Measurements from ENCODE around the gene TSPAN9.

DNA sequence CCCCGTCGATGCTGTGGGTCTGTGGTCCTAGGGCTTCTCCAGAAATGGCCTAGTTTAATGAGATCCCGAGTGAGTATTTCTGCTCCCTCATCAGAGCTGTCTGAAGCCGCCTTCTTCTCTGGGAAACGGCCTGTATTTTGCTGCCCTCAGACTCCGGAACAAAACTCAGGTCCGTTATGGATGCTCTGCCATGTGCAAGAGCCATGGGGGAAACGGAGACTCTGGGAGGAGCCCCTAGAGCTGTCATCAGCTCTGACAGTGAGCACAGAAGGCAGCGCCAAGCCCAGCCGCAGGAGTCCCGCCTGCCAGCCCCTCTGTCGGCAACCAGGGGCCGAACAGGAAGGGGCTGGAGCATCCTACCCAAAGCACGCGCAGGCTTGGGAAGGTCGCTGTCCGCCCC is 221.4 kb downstream of the TSPAN9 start:
- TF ChIP-seq, protein P1, sequence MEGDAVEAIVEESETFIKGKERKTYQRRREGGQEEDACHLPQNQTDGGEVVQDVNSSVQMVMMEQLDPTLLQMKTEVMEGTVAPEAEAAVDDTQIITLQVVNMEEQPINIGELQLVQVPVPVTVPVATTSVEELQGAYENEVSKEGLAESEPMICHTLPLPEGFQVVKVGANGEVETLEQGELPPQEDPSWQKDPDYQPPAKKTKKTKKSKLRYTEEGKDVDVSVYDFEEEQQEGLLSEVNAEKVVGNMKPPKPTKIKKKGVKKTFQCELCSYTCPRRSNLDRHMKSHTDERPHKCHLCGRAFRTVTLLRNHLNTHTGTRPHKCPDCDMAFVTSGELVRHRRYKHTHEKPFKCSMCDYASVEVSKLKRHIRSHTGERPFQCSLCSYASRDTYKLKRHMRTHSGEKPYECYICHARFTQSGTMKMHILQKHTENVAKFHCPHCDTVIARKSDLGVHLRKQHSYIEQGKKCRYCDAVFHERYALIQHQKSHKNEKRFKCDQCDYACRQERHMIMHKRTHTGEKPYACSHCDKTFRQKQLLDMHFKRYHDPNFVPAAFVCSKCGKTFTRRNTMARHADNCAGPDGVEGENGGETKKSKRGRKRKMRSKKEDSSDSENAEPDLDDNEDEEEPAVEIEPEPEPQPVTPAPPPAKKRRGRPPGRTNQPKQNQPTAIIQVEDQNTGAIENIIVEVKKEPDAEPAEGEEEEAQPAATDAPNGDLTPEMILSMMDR (IDR thresholded peaks at IDR 0.05) = no peak
- TF ChIP-seq POLR2A (IDR thresholded peaks at IDR 0.05) = no peak

Measured in lower leg skin (tissue), 3 donors.